Measurements from ENCODE around the gene POLR2E. TPM values are rescaled to one million over a fixed set of nuclear protein-coding genes. Genes with fewer than 3 reads are reported as not detected.

The POLR2E gene
- polyA plus RNA-seq, 1 donor from 2014 or later = 172 TPM

- H3K27ac ChIP-seq (ENCODE audit: low read length) = no peak overlapping the region
- H4K20me1 ChIP-seq (ENCODE audit: insufficient read depth) = no peaks in the 10 kb centered on the region
- H3K4me3 ChIP-seq (ENCODE audit: low read length) = no peak overlapping the region
Measured at GRCh38 chr19:1143828-1144399, 48.7 kb upstream of the POLR2E start.

DNA sequence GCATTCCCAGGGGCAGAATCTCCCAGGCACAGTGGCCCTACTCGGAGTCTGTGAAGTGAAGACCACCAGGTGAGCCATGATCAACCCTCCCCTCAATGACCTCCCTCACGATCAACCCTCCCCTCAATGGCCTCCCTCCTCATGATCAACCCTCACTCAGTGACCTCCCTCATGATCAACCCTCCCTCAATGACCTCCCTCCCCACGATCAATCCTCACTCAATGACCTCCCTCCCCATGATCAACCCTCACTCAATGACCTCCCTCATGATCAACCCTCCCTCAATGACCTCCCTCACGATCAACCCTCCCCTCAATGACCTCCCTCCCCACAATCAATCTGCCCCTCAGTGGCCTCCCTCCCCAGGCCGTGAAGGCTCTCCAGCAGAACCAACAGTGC, 46.8 kb upstream of the POLR2E start:
- H3K9me3 ChIP-seq (ENCODE audit: low read length) = no peaks in the 10 kb centered on the region
- TF ChIP-seq TAF1 (IDR thresholded peaks at IDR 0.05; ENCODE audit: low read depth) (no peak), MXI1 (conservative IDR thresholded peaks at IDR 0.05; ENCODE audit: poor library complexity, severe bottlenecking) (no peak), SMC3 (conservative IDR thresholded peaks at IDR 0.05; ENCODE audit: poor library complexity) (no peak), RAD21 (conservative IDR thresholded peaks at IDR 0.05) (no peak)
- no peak overlapping the region for H3K4me3 ChIP-seq (ENCODE audit: low read length)
- H3K27ac ChIP-seq (ENCODE audit: low read length) = no peak overlapping the region
- no peaks in the 10 kb centered on the region for H3K36me3 ChIP-seq (ENCODE audit: insufficient read depth, low read length)
- no peaks in the 10 kb centered on the region for H4K20me1 ChIP-seq (ENCODE audit: insufficient read depth)
- no peak overlapping the region for H3K9ac ChIP-seq (ENCODE audit: low read length)
- H3K79me2 ChIP-seq (replicated peaks; ENCODE audit: insufficient read depth, low read length) = no peaks in the 10 kb centered on the region
- no peaks in the 10 kb centered on the region for H3K27me3 ChIP-seq (ENCODE audit: insufficient read depth, low read depth, low read length)
- no peaks in the 10 kb centered on the region for H3F3A ChIP-seq (ENCODE audit: insufficient read depth, low read length, poor library complexity, severe bottlenecking)
- no peak overlapping the region for H2AFZ ChIP-seq (ENCODE audit: low read depth, low read length)
- no peaks in the 10 kb centered on the region for H3K9me2 ChIP-seq (ENCODE audit: insufficient read depth, low read length)
- no peak overlapping the region for H3K4me2 ChIP-seq (ENCODE audit: low read length)

More at GRCh38 chr19:1143828-1144399, 48.7 kb upstream of the POLR2E start:
- Histone ChIP-seq H3K79me2 (replicated peaks; ENCODE audit: insufficient read depth, low read length) (no peaks in the 10 kb centered on the region), H3K9me2 (ENCODE audit: insufficient read depth, low read length) (no peaks in the 10 kb centered on the region), H3F3A (ENCODE audit: insufficient read depth, low read length, poor library complexity, severe bottlenecking) (no peaks in the 10 kb centered on the region), H2AFZ (ENCODE audit: low read depth, low read length) (no peak overlapping the region), H3K9me3 (ENCODE audit: low read length) (no peaks in the 10 kb centered on the region), H3K27me3 (ENCODE audit: insufficient read depth, low read depth, low read length) (no peaks in the 10 kb centered on the region), H3K4me2 (ENCODE audit: low read length) (no peak overlapping the region), H3K36me3 (ENCODE audit: insufficient read depth, low read length) (no peaks in the 10 kb centered on the region), H3K9ac (ENCODE audit: low read length) (no peak overlapping the region)
- TF ChIP-seq REST (IDR thresholded peaks at IDR 0.05; ENCODE audit: borderline replicate concordance) (no peak), POLR2AphosphoS5 (IDR thresholded peaks at IDR 0.05) (no peak), RAD21 (conservative IDR thresholded peaks at IDR 0.05) (no peak), MXI1 (conservative IDR thresholded peaks at IDR 0.05; ENCODE audit: poor library complexity, severe bottlenecking) (no peak), TAF1 (IDR thresholded peaks at IDR 0.05; ENCODE audit: low read depth) (no peak), SMC3 (conservative IDR thresholded peaks at IDR 0.05; ENCODE audit: poor library complexity) (no peak), EZH2 (IDR thresholded peaks at IDR 0.05; ENCODE audit: borderline replicate concordance, insufficient read depth, low read length, poor library complexity, severe bottlenecking) (no peak), EP300 (conservative IDR thresholded peaks at IDR 0.05; ENCODE audit: poor library complexity, severe bottlenecking) (no peak)
- TF ChIP-seq, protein P1, sequence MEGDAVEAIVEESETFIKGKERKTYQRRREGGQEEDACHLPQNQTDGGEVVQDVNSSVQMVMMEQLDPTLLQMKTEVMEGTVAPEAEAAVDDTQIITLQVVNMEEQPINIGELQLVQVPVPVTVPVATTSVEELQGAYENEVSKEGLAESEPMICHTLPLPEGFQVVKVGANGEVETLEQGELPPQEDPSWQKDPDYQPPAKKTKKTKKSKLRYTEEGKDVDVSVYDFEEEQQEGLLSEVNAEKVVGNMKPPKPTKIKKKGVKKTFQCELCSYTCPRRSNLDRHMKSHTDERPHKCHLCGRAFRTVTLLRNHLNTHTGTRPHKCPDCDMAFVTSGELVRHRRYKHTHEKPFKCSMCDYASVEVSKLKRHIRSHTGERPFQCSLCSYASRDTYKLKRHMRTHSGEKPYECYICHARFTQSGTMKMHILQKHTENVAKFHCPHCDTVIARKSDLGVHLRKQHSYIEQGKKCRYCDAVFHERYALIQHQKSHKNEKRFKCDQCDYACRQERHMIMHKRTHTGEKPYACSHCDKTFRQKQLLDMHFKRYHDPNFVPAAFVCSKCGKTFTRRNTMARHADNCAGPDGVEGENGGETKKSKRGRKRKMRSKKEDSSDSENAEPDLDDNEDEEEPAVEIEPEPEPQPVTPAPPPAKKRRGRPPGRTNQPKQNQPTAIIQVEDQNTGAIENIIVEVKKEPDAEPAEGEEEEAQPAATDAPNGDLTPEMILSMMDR (IDR thresholded peaks at IDR 0.05; ENCODE audit: poor library complexity, severe bottlenecking) = no peak
